Activated CD4-positive, alpha-beta T cell treated with anti-CD3 and anti-CD28 coated beads, Interleukin-2, amount 10 ng/mL, durations not matched to agents 24 days and 14 days (primary cell): ENCODE measurements around the gene INPP5K. TPM values are rescaled to one million over a fixed set of nuclear protein-coding genes. Genes with fewer than 3 reads are reported as not detected.

ENCODE experiments used
- DNase-seq: peaks from one replicate; pipeline ENCODE4 v3.0.0; 2022
- H3K27ac Mint-ChIP-seq: one replicate; pipeline ENCODE4 v1.8.0; 2022; ENCODE audit warnings: mild to moderate bottlenecking, mixed read lengths
- H3K27me3 Mint-ChIP-seq: one replicate; pipeline ENCODE4 v1.8.0; 2022; ENCODE audit warnings: mixed read lengths
- H3K36me3 Mint-ChIP-seq: one replicate; pipeline ENCODE4 v1.8.0; 2022; ENCODE audit warnings: low read depth, mild to moderate bottlenecking, mixed read lengths
- H3K4me1 Mint-ChIP-seq: one replicate; pipeline ENCODE4 v1.8.0; 2021; ENCODE audit warnings: mixed read lengths
- H3K4me3 Mint-ChIP-seq: one replicate; pipeline ENCODE4 v1.8.0; 2022; ENCODE audit warnings: mild to moderate bottlenecking, moderate library complexity, mixed read lengths
- H3K9me3 Mint-ChIP-seq: one replicate; pipeline ENCODE4 v1.8.0; 2021; ENCODE audit warnings: mixed read lengths
- intact Hi-C: fragments of 100-400 bp; cut with micrococcal nuclease; formaldehyde crosslinking; loops from one replicate; pipeline ENCODE4 v1.15.1; 2023
- total RNA-seq: library from RNA; stranded (reverse); gene quantifications from 2 replicates; pipeline ENCODE4 v1.2.3, GENCODE V29; 2022

Gene INPP5K
- total RNA-seq, 1 donor from 2014 or later: 21.0 TPM

DNA sequence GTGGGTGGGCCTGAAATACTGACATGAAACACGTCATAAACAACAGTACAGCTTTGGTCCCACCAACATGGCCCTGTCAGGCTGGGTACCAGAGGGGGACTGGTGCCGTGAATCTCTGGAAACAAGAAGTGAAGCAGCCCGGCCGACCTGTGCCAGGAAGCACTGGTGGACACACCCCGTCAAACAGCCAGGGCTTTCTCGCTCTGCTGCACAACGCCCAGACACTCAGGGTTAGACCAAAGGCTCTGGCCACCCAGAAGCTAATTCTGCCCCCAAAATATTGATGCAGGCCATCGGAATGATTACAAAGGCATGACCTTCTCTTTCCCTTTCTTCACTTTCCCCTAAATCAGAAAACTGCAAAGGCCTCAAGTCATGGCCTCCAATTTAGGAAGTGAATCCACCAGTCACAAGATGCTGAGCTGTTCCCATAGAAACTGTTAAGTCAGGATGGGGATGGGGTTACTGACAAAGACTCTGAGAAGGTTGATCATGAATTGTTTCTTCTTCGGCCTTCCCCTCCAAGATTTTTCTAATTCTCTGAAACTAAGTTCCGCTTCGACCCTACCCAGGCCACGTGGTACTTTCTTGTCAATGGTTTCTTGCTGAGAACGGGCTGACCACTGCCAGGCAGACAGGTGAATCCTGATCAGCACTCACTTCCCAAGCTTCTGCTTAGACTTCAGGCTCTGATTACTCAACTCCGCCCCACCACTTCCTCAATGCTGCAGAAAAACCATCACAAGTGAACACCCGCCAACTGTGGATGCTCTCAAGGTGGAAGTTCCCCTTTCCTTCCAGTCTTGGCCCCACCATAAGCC is 39.4 kb upstream of the INPP5K start:
- intact Hi-C loops: no loop called here
- no peak for DNase-seq
- Mint-ChIP-seq H3K36me3 (peaks cover 33% of the 10 kb centered on the region), H3K27ac (no peak overlapping the region), H3K4me1 (peaks cover 16% of the 10 kb centered on the region), H3K9me3 (no peaks in the 10 kb centered on the region), H3K27me3 (no peaks in the 10 kb centered on the region), H3K4me3 (no peak overlapping the region)

- Mint-ChIP-seq H3K27ac (no peak overlapping the region), H3K27me3 (no peaks in the 10 kb centered on the region), H3K4me3 (no peak overlapping the region), H3K9me3 (no peaks in the 10 kb centered on the region), H3K4me1 (peaks cover 13% of the 10 kb centered on the region), H3K36me3 (peaks cover 42% of the 10 kb centered on the region)
- intact Hi-C loops: no loop called here
- no peak for DNase-seq
Measured at GRCh38 chr17:1554751-1555540, 38.5 kb upstream of the INPP5K start.

DNA sequence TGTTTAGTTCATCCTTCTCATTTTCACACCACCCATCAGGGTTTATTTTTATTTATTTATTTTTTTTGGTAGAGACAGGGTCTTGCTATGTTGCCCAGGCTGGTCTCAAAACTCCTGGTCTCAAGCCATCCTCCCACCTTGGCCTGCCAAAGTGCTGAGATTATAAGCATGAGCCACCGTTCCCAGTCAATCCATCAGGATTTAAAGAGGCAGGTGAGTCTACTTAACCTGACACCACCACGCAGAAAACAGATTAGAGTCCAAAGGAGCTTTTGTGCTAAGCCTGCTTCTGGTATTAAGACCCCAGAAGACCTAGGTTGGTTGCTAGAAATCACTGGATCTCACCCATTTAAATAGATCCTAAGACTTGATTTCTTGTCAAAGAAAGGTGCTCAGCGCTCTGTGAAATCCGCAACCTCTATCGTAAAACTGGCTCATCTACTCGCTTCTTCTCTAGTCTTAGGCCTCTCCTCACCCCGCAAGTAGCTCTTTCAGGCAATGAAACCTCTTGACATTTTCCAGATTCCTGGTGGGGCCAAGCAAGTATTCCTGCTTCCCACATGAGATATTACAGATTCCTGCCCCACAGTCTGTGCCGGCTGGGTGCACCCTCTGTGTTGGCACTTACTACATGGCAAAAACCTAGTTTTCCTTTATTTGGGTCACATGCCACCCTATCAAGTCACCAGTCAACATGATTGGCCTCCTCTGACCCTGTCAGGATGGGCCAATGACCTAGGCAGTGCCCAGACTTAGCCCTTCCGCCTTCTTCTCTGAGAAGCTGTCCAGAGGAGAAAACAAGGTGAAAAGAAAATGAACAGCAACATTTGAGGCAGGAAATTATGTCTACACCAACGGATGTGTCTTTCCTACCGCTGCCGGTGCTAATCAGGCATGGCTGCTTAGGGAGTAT is 37.2 kb upstream of the INPP5K start:
- H3K4me1 Mint-ChIP-seq: peaks cover 11% of the 10 kb centered on the region
- no peaks in the 10 kb centered on the region for H3K27me3 Mint-ChIP-seq
- intact Hi-C loops: no loop called here
- H3K9me3 Mint-ChIP-seq: no peaks in the 10 kb centered on the region
- no peak overlapping the region for H3K27ac Mint-ChIP-seq
- no peak overlapping the region for H3K4me3 Mint-ChIP-seq
- DNase-seq: no peak
- H3K36me3 Mint-ChIP-seq: peaks cover 47% of the 10 kb centered on the region

DNA sequence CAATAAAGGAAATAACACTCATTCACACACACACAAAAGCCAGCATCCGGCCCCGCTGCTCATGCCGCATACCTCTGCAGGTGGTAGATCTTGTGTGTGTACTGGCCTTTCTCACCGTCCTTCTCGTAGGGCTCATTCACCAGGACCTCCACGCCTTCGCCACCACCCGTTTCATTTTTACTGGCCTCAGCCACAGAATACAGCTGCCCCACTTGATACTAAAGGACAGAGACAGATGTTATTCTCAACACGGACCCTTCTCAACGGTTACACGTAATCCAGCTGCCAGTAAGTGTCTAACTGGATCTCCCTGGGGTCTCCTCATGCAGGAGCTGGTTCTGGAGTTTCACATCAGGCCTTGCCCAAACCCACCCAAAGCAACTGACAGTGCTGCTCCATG is 36.5 kb upstream of the INPP5K start:
- intact Hi-C loops: no loop called here
- Mint-ChIP-seq H3K4me1 (peaks cover 11% of the 10 kb centered on the region), H3K36me3 (peaks cover 54% of the 10 kb centered on the region), H3K4me3 (no peak overlapping the region), H3K27ac (no peak overlapping the region), H3K27me3 (no peaks in the 10 kb centered on the region), H3K9me3 (no peaks in the 10 kb centered on the region)
- no peak for DNase-seq

- intact Hi-C loops: no loop called here
- peaks cover 8% of the 10 kb centered on the region for H3K4me1 Mint-ChIP-seq
- DNase-seq: no peak
- H3K27ac Mint-ChIP-seq: no peak overlapping the region
- no peaks in the 10 kb centered on the region for H3K27me3 Mint-ChIP-seq
- H3K36me3 Mint-ChIP-seq: peaks cover 49% of the 10 kb centered on the region
- H3K4me3 Mint-ChIP-seq: no peak overlapping the region
- no peaks in the 10 kb centered on the region for H3K9me3 Mint-ChIP-seq
Measured at GRCh38 chr17:1551741-1552140, 35.3 kb upstream of the INPP5K start.

DNA sequence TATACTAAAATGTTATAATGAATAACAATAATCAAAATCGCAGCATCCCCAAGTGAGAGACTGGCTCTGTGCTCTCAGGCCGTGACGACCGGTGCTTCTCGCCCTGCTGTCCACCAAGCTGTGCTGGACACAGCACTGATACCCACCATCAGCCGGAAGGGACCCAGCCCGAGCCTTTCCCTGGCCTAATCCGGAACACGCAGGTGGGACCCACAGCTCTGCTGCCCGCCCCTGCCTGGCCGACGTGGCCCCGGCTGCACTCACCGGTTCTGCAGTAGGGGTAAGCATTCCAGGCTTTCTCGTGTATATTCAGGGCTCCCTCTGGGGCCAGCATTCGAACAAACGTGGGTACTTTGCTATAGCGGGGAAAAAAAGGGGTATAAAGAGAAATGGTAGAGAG is 31.6 kb upstream of the INPP5K start:
- Mint-ChIP-seq H3K9me3 (no peaks in the 10 kb centered on the region), H3K27ac (no peak overlapping the region), H3K4me1 (no peaks in the 10 kb centered on the region), H3K36me3 (peaks cover 46% of the 10 kb centered on the region), H3K27me3 (no peaks in the 10 kb centered on the region), H3K4me3 (no peak overlapping the region)
- no peak for DNase-seq
- intact Hi-C loops: no loop called here

DNA sequence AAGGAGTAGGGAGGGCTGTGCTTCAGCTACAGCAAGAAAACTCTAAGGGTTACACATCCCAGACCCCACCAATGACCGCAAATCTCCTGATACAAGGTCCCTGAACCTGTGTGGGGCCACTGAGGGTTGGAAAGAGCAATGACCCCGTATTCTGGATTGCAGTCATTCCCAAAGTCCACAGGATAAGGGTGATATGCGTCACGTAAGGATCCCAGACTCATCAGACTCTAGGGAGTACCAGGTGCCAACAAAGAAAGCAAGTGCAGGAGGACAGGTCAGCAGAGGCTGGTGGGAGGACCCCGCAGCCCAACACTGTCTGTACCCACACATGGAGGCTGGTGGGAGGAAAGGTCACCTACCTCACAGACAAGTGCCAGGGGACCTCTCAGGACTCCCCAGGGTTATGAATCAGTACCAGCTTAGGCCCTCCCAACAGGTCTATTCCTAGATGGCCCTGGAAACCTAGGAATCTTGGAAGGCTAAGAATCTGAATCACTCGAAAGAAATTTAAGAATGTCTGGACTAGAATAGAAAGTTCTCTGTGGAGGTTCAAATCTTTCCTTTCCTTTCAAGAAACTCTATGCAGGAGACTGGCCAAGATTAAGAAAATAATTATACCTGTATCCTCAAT is 30.0 kb upstream of the INPP5K start:
- Mint-ChIP-seq H3K36me3 (peaks cover 43% of the 10 kb centered on the region), H3K9me3 (no peaks in the 10 kb centered on the region), H3K4me1 (no peaks in the 10 kb centered on the region), H3K27me3 (no peaks in the 10 kb centered on the region), H3K27ac (no peak overlapping the region), H3K4me3 (no peak overlapping the region)
- DNase-seq: no peak
- intact Hi-C loops: no loop called here

DNA sequence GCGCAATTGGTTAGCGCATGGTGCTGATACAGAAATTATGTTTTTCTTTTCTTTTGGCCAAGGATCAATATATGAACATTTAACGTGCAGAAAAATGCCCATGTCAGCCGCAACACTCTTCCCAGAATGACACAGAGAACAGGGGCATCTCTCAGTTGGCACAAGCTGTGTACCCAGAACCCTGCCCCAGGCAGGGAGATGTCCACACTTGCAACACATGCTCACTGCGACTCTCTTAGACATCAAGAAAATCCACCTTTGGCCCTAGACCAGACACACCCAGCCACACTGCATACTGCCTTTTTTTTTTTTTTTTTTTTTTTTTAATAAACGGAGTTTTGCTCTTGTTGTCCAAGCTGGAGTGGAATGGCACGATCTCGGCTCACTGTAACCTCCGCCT is 29.2 kb upstream of the INPP5K start:
- no peak for DNase-seq
- Mint-ChIP-seq H3K36me3 (peaks cover 36% of the 10 kb centered on the region), H3K4me1 (no peaks in the 10 kb centered on the region), H3K4me3 (no peak overlapping the region), H3K27ac (no peak overlapping the region), H3K9me3 (no peaks in the 10 kb centered on the region), H3K27me3 (no peaks in the 10 kb centered on the region)
- intact Hi-C loops: no loop called here

GRCh38 chr17:1542316-1542715 is 25.9 kb upstream of the INPP5K start:
- Mint-ChIP-seq H3K9me3 (no peaks in the 10 kb centered on the region), H3K4me3 (no peak overlapping the region), H3K4me1 (no peaks in the 10 kb centered on the region), H3K27ac (no peak overlapping the region), H3K27me3 (no peaks in the 10 kb centered on the region), H3K36me3 (peaks cover 31% of the 10 kb centered on the region)
- intact Hi-C loops: no loop called here
- no peak for DNase-seq

DNA sequence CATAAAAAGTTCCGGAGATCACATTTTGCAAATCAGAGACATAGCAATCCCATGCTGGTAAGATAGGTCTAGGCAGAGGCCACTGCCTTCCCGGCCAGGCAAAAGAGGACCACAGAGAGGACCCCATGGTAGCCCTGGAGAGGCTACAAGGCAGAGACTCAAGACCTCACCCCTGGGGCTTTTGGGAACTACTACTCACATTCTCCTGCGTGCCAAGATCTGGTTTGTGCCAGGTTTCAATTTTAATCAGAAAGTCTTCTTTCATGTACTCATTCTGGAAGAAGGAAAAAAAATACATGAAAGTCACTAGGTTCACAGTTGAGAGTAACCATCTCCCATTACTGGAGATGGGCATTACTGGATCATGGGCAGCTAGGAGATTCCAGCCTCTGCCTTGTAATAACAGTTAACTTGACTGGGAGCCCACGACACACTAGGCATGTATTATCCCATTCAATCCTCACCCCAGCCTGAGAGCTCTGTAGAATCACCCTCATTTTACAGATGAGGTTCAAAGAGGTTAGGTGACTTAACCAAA is 25.0 kb upstream of the INPP5K start:
- intact Hi-C loops: no loop called here
- no peak overlapping the region for H3K4me3 Mint-ChIP-seq
- H3K27me3 Mint-ChIP-seq: no peaks in the 10 kb centered on the region
- DNase-seq: no peak
- H3K36me3 Mint-ChIP-seq: peaks cover 30% of the 10 kb centered on the region
- no peak overlapping the region for H3K27ac Mint-ChIP-seq
- H3K9me3 Mint-ChIP-seq: no peaks in the 10 kb centered on the region
- no peaks in the 10 kb centered on the region for H3K4me1 Mint-ChIP-seq

- H3K4me1 Mint-ChIP-seq: no peaks in the 10 kb centered on the region
- DNase-seq: no peak
- no peaks in the 10 kb centered on the region for H3K9me3 Mint-ChIP-seq
- peaks cover 27% of the 10 kb centered on the region for H3K36me3 Mint-ChIP-seq
- intact Hi-C loops: no loop called here
- no peaks in the 10 kb centered on the region for H3K27me3 Mint-ChIP-seq
- no peak overlapping the region for H3K27ac Mint-ChIP-seq
- H3K4me3 Mint-ChIP-seq: no peak overlapping the region
Measured at GRCh38 chr17:1539811-1540210, 23.4 kb upstream of the INPP5K start.

GRCh38 chr17:1535737-1536136 is 19.3 kb upstream of the INPP5K start:
- DNase-seq: no peak
- peaks cover 34% of the 10 kb centered on the region for H3K36me3 Mint-ChIP-seq
- H3K4me3 Mint-ChIP-seq: no peak overlapping the region
- H3K4me1 Mint-ChIP-seq: peaks cover 3% of the 10 kb centered on the region
- no peaks in the 10 kb centered on the region for H3K9me3 Mint-ChIP-seq
- intact Hi-C loops: no loop called here
- no peaks in the 10 kb centered on the region for H3K27me3 Mint-ChIP-seq
- H3K27ac Mint-ChIP-seq: no peak overlapping the region

DNA sequence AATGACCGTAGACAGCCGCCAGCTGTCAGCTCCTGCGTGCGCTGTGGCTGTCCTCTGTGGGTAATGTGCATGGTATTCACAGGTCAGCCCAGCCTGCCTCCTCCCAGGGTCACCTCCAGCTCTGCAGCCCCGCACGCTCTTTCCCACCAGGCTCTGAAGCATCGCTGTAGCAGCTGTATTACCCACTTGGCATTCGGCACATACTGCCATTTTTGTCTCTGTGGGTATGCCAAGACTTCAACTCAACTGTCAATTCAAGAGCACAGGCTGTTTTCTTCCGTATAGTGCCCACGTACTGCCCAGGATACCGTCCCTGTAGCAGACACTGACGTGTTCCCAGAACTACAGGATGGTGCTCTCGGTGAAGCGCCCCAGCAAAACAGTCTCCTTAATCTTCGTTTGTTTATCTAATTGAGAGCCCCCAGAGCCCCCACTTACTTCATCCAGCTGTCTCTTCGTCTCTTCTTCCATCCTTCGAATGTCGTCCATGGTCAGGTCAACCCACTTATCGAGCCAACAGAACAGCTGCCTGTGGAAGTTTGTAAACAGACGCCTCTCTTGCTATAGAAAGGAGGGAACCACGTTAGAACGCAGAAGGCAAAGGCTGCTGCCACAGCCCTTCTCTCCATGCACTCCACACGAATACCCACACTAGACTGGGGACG is 17.4 kb upstream of the INPP5K start:
- H3K27ac Mint-ChIP-seq: peak overlapping the region; percentile 49
- H3K4me3 Mint-ChIP-seq: no peak overlapping the region
- H3K27me3 Mint-ChIP-seq: no peaks in the 10 kb centered on the region
- intact Hi-C loops: no loop called here
- DNase-seq: no peak
- peaks cover 6% of the 10 kb centered on the region for H3K4me1 Mint-ChIP-seq
- no peaks in the 10 kb centered on the region for H3K9me3 Mint-ChIP-seq
- H3K36me3 Mint-ChIP-seq: peaks cover 34% of the 10 kb centered on the region
